Activated gamma-delta T cell treated with anti-CD3 and anti-CD28 coated beads, Interleukin-2, amount 50 U/mL, for 16 hours (primary cell): ENCODE measurements around the gene CLASP1.
"Not testable (repeated sequence)": the region's sequence is repeated elsewhere in the genome, so short reads cannot be mapped to it uniquely, and the experiment has no call there.

Source experiments
- DNase-seq: peaks from one replicate; pipeline ENCODE4 v3.0.0-alpha.2; 2020; ENCODE audit warnings: low read depth

The CLASP1 gene

DNA sequence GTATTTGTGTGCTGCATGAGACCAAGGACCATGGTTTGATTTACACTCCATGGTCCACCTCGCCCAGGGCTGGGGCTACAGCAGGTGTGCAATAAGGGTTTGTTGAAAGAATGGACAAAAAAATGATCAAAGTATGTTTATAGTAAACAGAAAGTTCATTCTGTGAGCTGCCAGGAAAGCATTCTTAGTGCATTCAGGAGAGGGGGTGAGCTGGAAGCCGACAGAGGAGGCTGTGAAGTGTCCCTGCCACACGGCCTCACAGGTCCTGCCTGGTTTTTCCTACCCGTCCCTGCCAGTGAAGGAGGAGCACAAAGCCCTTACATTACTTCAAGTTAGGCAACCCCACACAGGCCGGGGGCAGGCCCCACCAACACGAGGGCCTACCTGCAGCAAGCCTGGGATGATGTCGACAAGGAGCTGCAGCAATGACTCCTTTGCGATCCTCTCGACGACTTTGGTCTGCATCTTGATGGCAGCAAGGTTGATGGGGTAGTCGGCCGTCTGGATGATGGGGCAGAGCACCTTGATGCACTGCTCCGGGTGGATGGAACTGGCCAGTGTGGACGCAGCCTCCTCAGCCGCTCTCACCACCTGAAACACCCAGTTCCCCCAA, 301.0 kb downstream of the CLASP1 start:
- DNase-seq = no peak

DNA sequence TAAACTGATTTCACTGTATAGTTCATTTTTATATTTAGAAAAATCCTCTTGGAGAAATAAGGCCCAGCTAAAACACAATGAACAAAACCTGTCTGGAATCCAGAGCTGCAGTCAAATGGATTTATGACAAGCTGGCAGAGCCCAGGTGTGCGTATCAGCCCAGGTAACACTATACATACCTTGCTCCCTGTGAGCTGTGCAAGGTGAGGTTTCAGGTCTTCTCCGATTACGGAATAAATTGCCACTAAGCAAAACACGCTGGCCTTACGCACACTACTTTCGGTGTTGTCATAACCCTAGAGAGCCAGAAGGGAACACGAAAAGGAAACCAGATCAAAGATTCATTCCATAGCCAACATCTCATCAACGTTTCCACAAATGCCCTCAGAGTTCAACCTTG, 302.4 kb downstream of the CLASP1 start:
- no peak for DNase-seq

DNA sequence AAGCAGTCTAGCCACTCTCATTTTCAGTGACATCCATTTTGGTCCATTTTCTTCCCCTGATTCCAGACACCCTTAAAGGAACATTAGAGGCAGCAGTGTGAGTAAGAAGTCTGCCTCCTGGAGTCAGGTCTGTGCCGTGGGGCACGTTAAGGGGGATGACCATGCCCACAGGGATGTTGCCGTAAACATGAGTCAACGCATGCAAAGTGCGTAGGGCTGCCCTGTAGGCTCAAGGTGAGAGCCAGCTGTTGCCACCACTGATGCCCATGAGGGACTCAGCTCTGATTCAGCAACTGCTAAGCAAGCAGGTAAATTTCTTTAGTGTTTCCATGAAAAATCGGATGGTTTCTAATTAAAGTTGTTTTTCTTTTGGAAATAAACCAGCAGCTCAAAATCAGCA, 302.9 kb downstream of the CLASP1 start:
- no peak for DNase-seq

GRCh38 chr2:121345887-121346286, 303.4 kb downstream of the CLASP1 start:
- DNase-seq = no peak

DNA sequence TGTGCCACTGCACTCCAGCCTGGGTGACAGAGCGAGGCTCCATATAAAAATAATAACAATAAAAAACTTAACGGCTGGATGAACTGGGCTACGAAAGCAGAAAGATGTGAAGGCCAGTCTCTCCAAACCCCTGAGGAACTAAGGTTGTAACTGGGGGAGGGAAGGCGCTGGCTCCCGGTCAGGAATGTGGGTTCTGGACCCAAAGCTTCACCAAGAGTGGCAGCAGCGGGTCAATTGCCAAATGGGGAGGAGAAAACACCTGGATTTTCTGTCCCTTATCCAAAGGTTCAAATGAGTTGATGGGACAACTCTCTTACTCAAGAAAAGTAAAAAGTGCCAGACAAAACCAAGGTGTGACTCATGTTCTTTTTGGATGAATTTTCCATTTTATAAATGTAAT, 304.2 kb downstream of the CLASP1 start:
- DNase-seq = no peak

- DNase-seq = not testable (repeated sequence)
These were observed 305.3 kb downstream of the CLASP1 start for GRCh38 chr2:121343828-121344399.

DNA sequence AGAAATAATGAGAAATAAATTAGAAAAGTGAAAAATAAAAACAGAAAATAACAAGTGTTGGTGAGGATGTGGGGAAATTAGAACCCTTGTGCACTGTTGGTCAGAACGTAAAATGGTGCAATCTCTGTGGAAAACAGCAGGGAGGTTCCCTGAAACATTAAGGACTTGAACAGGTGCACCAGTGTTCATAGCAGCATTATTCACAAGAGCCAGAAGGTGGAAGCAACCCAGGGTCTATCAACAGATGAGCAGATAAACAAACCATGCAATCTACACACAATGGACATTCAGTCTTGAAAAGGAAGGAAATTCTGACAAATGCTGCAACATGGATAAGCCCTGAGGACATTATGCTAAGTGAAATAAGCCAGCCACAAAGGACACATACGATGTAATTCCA, 306.1 kb downstream of the CLASP1 start:
- no peak for DNase-seq

DNA sequence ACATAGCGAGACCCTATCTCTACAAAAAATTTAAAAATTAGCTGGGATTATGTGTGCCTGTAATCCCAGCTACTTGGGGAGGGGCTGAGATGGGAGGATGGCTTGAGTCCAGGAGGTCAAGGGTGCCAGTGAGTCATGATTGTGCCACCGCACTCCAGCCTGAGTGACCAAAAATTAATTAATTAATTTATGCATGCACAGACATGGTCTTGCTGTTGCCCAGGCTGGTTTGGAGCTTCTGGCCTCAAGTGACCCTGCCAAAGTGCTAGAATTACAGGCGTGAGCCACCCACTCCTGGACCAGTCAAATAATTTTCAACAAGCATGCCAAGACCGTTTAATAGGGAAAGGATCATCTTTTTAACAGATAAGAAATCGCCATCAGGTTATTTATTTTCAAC, 306.5 kb downstream of the CLASP1 start:
- DNase-seq = no peak

DNA sequence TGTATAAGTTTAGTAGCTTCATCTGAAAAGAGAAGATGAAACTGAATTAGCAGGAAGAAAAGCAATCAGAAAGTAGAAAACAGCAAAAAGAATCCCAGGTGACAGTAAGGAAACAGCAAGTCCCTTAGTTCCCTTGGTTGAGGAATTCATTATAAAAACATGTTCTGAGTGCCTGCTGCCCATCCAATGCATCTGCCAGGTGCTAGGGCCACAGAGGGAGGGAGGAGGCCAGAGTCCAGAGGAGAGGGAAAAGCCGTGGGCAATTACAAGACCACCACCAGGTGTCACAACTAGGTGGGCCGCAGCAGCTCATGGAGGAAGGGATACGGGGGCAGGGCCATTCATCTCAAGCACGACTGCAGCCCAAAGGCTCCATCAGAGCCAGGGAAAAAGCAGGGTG, 308.3 kb downstream of the CLASP1 start:
- no peak for DNase-seq

GRCh38 chr2:121338281-121338680, 311.0 kb downstream of the CLASP1 start:
- DNase-seq = no peak

DNA sequence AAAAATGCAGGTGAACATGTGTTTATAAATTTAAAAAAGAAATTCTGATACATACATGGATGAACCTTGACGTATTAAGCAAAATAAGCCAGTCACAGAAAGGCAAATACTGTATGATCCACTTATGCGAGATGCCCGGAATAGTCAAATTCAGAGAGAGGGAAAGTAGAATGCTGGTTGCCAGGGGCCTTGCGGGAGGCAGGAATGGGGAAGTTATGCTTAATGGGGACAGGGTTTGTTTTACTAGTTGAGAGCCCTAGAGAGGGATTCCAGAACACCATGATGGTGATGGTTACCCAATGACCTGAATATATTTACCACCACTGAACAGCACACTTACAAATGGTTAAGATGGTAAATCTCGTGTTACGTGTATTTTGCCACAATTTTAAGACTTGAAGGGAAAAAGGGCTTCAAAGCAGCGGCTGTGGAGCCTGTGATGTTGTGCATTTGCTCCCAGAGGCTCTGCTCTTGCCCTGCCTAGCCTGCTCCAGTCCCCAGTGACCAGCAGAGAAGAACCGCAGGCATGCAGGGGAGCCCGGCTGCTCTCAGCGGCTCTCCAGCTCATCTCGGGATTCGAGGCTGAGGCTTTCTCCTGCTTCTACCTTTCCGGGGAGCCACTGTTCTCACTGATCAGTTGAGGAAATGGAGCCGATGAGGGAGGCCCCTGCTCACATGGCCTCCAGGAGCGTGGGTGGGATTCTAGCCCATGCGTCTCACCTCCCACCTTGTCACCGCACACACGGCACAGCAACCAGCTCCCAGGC, 312.6 kb downstream of the CLASP1 start:
- no peak for DNase-seq

DNA sequence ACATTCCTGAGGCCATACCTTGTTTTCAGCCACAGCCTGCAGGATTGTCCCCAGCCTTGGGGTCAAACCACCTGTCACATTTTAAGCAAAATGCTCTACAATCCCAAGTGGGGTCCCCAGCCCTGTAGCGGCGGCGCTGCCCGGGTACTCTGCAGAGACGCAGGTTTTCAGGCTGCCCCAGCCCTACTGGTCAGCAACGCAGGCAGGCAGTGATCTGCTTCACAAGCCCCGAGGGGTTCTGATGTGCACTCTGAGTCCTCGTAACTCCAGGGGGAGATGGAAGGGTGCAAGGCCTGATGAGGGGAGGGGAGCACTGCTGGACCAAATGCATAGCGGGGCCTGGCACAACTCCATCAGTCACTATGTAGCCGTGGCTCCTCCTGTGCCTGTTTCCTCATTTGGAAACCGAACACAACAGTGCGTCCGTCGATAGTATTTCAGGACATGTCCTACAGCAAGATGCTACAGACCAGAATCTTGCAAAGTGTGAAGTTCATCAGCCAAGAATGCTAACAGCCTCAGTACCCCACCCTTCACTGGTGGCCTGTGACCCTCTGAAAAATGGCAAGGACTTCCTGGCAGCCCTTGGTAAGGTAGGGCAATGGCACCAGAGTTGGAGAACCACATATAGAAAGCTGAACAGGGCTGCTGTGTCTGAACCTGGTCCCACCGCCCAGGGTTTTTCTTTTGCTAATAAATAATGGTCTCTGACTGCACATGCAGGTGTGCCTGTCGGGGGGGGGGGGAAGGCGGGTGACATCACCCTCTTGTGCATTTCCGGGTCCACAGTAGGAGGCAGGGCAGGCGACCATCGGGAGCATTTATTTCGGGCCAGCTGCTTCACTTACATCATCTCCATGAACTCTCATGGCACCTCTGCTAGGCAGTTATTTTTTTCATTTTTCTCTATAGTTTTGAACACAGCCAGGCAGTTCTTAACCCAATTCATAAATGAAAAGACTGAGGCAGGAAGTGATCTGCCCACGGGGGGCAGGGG, 313.7 kb downstream of the CLASP1 start:
- no peak for DNase-seq

DNA sequence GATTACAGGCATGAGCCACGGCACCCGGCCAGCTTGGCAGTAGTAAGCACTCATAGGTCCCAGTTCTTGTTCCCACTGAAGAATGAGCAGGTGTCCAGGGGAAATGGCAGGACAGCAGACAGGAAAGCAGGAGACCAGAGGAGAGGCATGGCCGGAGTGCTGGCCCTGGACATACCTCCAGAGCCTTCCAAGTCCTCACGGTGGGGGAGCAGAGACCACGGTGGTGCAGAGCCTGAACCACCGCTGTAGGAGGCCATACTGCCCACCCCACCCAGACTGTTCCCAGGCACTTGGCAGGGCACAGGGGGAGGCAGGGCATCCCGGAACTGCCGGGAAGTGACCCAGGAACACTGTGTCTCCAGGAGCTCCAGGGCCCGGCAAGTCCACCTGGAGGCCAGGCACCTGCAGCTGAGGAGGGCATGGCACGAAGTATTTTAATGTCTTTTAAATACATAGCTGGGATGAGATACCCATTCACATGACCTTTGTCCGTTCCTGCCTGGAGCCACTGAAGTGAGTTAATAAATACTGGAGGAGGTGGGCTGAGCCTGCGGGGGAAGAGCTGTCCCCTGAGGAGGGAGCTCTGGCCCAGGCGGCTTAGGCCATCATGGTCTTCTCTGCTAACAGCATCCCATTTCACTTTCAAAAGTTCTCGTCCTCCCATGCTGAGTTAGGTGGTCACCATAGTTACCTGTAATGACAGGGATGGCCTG, 314.5 kb downstream of the CLASP1 start:
- DNase-seq = no peak

DNA sequence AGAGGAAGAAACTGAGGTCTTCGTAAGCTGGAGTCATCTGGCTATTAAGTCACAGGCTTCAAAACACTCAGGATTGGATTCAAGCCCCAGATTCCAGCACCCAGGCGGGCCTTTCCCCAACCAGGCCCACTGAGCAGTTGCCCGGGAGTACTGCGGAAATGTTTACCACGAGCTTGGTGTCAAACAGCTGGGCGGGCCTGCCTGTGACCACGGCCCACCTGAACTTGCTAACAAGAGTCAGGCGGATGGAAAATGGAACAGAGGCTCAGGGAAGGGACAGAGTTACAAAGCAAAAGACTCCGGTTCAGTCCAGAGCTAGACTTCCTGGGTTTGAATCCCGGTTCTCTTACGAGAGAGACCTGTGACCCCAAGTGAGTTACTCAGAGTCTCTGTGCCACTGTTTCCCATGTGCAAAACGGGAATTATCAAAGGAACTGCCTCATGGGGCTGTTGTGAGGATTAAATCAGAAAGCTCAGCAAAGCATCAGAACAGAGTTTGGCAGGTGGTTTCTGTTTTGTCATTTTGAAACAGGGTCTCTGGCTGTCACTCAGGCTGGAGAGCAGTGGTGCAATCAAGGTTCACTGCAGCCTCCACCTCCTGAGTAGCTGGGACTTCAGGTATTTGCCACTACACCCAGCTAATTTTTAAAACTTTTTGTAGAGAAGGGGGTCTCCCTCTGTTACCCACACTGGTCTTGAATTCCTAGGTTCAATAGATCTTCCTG, 315.3 kb downstream of the CLASP1 start:
- no peak for DNase-seq

- no peak for DNase-seq
These were observed 316.0 kb downstream of the CLASP1 start for GRCh38 chr2:121333231-121333630.

DNA sequence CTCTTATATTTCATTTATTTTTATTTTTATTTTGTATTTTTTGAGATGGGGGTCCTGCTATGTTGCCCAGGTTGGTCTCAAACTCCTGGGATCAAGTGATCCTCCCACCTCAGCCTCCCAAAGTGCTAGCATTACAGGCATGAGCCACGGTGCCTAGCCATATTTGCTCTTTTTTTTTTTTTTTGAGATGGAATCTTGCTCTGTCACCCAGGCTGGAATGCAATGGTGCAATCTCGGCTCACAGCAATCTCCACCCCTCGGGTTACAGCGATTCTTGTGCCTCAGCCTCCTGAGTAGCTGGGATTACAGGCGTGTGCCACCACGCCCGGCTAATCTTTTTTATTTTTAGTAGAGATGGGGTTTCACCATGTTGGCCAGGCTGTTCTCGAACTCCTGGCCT, 317.9 kb downstream of the CLASP1 start:
- DNase-seq = not testable (repeated sequence)

- no peak for DNase-seq
These were observed 318.3 kb downstream of the CLASP1 start for GRCh38 chr2:121330921-121331320.

- no peak for DNase-seq
These were observed 319.5 kb downstream of the CLASP1 start for GRCh38 chr2:121329786-121330185.

DNA sequence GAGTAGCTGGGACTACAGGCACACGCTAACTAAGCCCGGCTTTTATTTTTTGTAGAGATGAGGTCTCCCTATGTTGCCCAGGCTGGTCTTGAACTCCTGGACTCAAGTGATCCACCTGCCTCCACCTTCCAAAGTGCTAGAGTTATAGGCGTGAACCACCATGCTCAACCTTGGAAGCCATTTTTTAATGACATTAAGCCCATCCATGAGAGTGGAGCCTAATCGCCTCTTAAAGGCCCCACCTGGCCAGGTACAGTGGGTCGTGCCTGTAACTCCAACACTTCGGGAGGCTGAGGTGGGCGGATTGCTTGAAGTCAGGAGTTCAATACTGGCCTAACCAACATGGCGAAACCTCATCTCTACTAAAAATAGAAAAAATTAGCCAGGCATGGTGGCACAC, 322.6 kb downstream of the CLASP1 start:
- no peak for DNase-seq

DNA sequence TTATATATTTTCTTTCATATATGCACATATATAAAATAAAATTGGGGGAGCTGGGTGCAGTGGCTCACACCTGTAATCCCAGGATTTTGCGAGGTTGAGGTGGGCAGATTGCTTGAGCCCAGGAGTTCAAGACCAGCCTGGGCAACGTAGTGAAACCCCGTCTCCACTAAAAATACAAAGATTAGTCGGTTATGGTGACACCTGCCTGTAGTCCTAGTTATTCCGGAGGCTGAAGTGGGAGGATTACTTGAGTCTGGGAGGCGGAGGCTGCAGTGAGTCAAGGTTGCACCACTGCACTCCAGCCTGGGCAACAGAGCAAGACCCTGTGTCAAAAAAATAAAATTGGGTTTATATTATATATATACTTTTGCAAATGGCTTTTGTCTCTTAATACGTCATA, 324.7 kb downstream of the CLASP1 start:
- no peak for DNase-seq

DNA sequence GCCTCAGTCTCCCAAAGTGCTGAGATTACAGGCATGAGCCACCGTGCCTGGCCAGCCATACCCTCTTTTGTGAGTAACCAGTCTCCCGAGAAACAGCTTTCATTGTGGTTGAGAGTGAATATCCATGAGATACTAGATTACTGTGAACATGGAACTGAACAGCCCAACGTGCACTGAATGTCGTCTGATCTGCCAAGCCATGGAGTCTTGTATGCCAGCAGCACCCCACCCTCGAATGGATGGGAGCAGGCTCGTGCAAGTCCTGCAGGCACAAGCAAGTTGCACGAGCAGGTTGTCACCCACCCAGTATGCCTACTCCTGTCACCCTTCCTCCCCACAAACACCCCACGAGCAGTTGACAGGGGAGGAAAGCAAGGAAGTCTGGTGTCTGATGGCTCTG, 327.8 kb downstream of the CLASP1 start:
- no peak for DNase-seq
